MV-4-11 (cell line): ENCODE measurements around the gene TMA7.
"Not testable (repeated sequence)": the region's sequence is repeated elsewhere in the genome, so short reads cannot be mapped to it uniquely, and the experiment has no call there.

Experiments used
- DNase-seq: peaks from one replicate; lab custom pipeline; 2025; lab: John Stamatoyannopoulos, UW

Gene TMA7

GRCh38 chr3:48468329-48468731 lies 28.3 kb downstream of the TMA7 start:
- DNase-seq: no peak

GRCh38 chr3:48469046-48469915 lies 29.2 kb downstream of the TMA7 start:
- DNase-seq: no peak

- no peak for DNase-seq
Observed at GRCh38 chr3:48470286-48470685, 30.2 kb downstream of the TMA7 start.

- DNase-seq: no peak
Observed at GRCh38 chr3:48472673-48472922, 32.5 kb downstream of the TMA7 start.

DNA sequence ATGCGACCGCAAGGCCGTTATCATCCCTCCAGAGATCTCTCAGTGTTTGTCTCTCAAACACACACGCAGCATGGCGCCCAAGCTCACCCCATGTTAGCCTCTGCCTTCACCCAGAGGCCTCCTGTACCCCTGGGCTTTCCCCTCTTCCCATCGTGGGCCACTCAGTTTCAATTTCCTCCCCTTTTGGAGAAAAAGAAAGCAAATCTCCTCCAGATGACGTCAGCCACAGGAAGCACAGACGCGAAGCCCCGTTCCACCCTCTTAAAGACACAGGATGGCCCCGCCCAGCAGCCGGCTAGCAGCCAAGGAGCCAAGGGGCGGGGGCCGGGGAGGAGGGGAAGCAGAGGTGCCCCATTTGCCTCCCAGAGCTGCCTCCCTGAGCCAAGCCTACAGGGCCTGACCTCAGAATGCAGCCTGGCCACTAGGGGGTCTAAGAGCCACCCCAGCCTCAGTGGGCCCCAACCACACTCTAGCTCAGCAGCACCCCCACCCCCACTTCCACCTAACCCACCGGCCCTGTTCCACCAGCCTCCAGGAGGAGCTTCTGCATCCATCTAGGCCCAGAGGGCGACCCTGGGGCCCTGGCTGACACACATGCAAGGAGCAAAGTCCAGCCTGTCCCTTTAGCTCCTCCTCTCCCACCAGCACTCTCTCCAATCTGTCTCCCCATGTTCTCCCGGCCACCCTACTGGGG lies 33.0 kb downstream of the TMA7 start:
- peak; percentile 96 for DNase-seq

- no peak for DNase-seq
Observed at GRCh38 chr3:48473617-48473952, 33.5 kb downstream of the TMA7 start.

DNA sequence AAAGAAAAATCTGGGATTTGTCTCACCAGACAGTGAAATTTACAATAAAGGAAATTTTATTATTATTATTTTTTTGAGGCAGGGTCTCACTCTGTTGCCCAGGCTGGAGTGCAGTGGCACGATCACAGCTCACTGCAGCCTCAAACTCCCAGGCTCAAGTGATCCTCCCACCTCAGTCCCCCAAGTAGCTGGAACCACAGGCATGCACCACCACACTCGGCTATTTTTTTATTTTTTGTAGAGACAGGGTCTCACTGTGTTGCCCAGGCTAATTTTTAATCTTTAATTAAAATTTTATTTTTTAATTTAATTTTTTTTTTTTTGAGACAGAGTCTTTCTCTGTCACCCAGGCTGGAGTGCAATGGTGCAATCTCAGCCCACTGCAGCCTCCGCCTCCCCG lies 34.0 kb downstream of the TMA7 start:
- DNase-seq: not testable (repeated sequence)

DNA sequence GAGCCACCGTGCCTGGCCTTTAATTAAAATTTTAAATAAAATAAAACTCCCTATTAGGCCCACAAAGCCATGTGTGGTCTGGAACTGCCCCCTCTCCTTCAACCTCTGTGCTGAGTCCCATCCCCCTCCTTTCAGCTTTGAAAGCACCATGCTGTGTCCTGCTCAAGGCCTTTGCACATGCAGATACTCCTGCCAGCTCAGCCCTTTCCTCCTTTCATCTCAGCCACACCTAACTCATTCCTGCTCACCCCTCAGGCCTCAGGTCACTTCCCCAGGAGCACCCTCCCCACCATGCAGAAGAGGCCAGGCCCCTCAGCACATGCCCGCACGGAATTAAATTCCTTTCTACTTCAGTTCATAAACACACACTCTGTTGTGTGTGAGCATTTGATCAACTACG lies 34.6 kb downstream of the TMA7 start:
- DNase-seq: no peak

DNA sequence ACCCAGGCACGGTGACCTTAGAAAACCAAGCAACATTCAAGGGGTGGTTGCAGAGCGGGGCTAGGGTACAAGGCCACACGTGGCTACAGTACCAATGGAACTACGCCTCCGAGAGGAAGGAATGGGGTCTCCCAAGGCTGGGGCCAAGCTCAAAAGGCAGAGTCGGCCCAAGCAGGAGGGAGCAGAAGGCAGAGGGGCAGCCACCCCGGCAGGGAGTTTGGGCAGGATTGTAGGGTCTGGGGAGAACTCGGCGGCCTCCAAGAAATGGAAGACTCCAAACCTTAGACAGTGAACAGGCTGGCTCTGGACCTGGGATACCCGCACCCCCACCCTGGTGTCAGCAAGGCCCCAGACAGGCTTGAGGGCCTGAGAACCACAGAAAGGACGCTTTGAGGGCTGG lies 35.1 kb downstream of the TMA7 start:
- no peak for DNase-seq

- no peak for DNase-seq
Observed at GRCh38 chr3:48476426-48477053, 36.5 kb downstream of the TMA7 start.

DNA sequence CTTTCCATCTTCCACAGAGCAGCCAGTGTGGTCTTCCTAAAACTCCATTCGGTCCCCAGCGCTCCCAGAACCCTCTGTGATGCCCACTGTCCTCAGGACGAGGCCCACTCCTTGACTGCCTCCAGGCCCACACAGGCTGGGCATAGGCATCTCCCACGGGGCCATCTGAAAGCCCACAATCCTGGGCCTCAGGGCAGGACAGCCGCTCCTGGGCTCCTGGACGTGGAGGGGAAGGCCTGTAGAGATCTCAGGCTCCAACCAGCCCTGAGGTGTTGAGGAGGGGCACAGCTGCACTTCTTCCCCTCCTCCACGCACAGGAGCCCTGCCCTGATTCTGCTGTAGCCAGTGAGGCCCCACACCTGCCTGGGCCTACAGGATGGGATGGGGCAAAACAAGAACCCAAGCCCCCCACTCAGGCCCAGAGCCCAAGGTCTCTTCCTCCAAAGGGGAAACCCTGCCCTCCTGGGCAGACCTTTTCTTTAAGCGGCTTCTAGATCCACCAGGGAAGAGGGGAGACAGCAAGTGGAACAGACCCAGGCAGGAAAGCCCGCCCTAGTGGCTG lies 38.0 kb downstream of the TMA7 start:
- no peak for DNase-seq

DNA sequence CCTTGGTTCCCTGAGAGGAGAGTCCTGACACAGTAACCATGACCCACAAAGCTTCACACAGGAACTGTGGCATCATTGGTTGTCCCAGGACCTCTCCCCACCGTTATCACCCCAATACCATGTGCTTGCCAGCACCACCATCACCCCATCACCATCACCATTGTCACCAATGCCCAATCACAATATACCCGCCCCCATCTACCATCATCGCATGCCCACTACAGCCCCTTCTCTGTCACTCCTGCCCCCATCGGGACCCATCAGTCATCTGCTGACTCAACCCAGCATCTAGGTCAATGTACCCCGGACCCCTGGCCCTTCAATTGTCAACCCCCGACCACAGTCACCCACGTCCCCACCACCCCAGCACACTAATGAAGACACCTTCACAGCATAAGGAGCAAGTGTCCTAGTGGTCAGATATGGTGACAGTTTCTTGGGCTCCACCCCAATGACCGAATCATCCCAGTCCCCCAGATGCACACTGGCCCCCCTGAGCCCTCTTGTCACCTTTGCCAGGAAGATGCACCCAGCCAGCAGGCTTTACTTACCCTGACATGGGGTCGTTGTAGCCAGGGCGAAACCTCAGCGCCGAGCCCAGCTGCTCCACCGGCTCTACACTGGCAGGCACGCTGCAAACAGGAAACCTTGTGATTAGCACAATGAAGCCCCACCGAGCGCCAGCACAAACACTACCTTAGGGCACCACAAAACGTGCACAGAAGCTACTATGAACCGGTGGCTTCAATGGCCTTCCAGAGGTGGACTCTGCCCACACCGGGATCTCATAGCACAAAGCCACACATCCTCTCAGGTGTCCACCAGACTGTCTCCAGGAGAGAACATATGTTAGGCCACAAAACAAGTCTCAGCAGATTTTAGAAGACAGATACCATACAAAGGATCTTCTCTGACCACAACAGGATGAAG lies 38.8 kb downstream of the TMA7 start:
- peak; percentile 70 for DNase-seq

- not testable (repeated sequence) for DNase-seq
Observed at GRCh38 chr3:48480891-48481290, 40.8 kb downstream of the TMA7 start.

GRCh38 chr3:48482822-48483221 lies 42.8 kb downstream of the TMA7 start:
- DNase-seq: not testable (repeated sequence)

DNA sequence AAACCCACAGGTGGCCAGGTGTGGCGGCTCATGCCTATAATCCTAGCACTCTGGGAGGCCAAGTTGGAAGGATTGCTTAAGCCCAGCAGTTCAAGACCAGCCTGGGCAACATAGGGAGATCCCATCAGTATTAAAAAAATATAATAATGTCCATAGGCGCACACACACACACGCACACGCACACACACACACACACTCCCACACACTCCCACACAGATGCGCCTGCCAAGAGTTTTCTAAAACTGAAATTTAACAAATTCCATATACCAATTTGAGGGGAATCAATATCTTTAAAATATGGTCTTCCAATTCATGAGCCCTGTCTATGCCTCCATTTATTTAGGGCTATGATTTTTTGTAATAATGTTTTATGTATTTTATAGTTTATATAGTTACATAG lies 46.9 kb downstream of the TMA7 start:
- DNase-seq: no peak

GRCh38 chr3:48492461-48493202 lies 52.6 kb downstream of the TMA7 start:
- DNase-seq: peak; percentile 97

DNA sequence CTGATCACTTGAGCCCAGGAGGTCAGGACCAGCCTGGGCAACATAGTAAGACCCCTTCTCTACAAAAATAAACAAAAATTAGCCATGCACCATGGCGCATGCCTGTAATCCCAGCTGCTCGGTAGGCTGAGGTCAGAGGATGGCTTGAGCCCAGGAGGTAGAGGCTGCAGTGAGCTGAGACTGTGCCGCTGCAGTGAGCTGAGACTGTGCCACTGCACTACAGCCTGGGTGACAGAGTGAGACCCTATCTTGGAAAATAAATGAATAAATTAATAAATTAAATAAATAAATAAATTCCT lies 53.1 kb downstream of the TMA7 start:
- DNase-seq: no peak
